NB4 (cell line): ENCODE data around the gene C16orf87.

Experiments
- CTCF ChIP-seq: IDR thresholded peaks from one replicate; pipeline ENCODE4 v1.5.1; 2012; ENCODE audit warnings: low read depth, low read length
- MAX ChIP-seq: IDR thresholded peaks from 2 replicates; pipeline ENCODE4 v1.6.1; 2011; ENCODE audit warnings: low read depth, low read length
- MYC ChIP-seq: IDR thresholded peaks from 2 replicates; pipeline ENCODE4 v1.6.1; 2011; ENCODE audit warnings: low read depth, low read length
- POLR2A ChIP-seq: IDR thresholded peaks from 2 replicates; pipeline ENCODE4 v1.6.1; 2011; ENCODE audit warnings: mild to moderate bottlenecking; ENCODE audit not compliant: insufficient read length; ENCODE audit errors: extremely low read depth

- TF ChIP-seq MYC: no peak
- TF ChIP-seq CTCF: no peak
- no peak for TF ChIP-seq MAX
- TF ChIP-seq POLR2A: no peak
Observed at GRCh38 chr16:46822270-46822669, 8.7 kb downstream of the C16orf87 start.
